GM19025 (cell line): ENCODE measurements around the gene HUS1.
"Not testable (repeated sequence)": the region's sequence is repeated elsewhere in the genome, so short reads cannot be mapped to it uniquely, and the experiment has no call there.

Source experiments
- ATAC-seq: cut with Tn5 transposase; IDR thresholded peaks from one replicate; pipeline ENCODE4 v1.9.1; 2021; ENCODE audit warnings: mild to moderate bottlenecking, low read depth, moderate library complexity; ENCODE audit not compliant: unreplicated experiment

The HUS1 gene

GRCh38 chr7:47931005-47932004, 48.1 kb downstream of the HUS1 start:
- no peak for ATAC-seq

GRCh38 chr7:47924266-47924665, 55.1 kb downstream of the HUS1 start:
- no peak for ATAC-seq

GRCh38 chr7:47923081-47923875, 56.1 kb downstream of the HUS1 start:
- ATAC-seq = not testable (repeated sequence)

- ATAC-seq = not testable (repeated sequence)
Measured at GRCh38 chr7:47916514-47916913, 62.9 kb downstream of the HUS1 start.

GRCh38 chr7:47915616-47915976, 63.8 kb downstream of the HUS1 start:
- ATAC-seq = no peak

GRCh38 chr7:47914717-47915615, 64.4 kb downstream of the HUS1 start:
- no peak for ATAC-seq
